IPS DF 4.7 (cell line): Measurements from ENCODE around the gene SLC29A4.
"Not testable (repeated sequence)": the region's sequence is repeated elsewhere in the genome, so short reads cannot be mapped to it uniquely, and the experiment has no call there.

Experiments used
- DNase-seq: peaks from one replicate; pipeline ENCODE4 v3.0.0-alpha.2; 2013; ENCODE audit warnings: low spot score; ENCODE audit errors: extremely low read depth

SLC29A4 gene

DNA sequence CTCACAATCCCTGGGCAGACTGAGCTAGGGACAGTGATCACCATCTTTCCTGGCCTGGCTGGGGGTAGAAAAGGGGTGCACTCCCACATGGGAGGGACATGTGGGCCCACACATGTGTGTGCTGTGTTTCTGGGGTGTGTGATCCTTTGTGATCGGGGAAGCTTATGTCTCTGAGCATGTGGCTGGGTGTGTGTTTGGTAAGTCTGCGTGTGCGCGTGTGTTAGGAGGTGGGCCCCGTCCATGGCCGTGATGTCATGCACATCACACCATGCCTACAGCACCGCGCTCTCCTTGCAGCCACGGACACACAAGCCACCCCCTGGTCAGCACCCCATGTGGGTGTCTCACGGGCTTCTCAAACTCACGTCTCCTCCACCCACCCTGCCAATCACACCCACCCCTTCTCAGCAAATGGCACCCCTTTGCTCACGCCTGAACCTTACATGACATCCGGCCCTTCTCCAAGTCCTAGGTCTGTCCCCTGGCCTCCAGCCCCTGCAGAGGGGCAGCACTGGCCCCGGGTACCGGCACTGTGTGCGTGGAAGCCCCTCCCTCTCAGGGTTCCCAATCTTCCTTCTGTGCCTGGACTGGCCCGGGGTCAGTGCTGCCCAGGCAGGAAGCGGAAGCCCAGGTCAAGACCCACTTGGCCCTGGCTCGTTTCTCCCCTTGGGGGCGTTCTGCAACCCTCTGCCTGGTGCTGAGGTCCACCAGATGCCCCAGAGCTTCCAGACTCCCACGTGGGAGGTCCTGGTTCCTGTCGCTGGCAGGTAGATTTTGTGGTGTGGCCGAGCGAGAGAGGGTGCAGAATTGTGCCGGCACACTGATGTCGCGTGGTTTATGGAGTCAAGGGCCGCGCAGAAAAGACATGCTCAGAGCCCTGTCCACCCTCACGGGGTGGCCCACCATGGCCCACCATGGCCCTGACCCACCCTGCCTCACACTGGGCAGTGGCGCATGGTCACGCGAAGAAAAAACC lies 12.6 kb downstream of the SLC29A4 start:
- DNase-seq, result no peak

DNA sequence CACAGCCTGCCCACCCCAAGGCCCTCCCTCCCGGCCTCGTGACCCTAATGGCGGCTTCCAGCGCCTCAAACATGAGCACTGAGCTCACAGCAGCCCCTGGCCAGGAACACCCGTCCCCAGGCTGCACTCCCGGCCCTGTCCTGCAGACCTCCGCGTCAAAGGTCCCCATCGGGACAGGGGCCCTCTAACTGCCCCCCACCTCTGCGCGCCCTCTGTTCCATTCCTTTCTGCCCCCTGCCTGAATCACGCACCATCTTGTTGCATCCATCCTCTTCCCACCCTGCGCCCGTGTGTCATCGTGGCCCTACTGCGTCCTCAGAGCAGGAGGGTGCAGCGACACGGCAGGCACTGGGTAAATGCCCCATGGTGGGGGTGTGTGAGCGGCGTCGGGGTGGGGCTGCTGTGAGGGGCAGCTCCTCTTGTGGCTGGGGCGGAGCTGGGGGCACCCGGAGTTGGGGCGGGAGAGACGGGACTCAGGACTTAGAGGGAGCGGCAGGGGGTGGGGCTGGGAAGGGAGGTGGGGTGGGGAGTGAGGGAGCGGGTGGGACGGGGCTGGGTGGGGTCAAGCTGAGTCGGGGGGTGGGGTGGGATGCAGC lies 13.4 kb downstream of the SLC29A4 start:
- no peak for DNase-seq

DNA sequence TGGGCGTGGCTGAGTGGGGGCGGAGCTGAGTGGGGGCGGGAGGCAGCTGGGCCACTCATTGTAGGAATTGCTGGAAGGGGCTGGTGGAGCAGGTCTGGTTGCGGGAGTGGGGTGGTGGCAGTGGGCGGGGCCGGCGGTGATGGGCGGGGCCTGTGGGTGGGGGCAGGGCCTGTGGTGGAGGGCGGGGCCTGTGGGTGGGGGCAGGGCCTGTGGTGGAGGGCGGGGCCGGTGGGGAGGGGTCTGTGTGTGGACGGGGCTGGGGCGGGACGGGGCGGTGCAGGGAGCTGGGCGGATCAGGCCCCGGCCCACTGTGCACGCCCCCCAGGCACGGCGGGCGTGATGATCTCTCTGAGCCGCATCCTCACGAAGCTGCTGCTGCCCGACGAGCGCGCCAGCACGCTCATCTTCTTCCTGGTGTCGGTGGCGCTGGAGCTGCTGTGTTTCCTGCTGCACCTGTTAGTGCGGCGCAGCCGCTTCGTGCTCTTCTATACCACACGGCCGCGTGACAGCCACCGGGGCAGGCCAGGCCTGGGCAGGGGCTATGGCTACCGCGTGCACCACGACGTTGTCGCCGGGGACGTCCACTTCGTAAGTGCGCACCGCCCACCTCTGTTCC lies 14.0 kb downstream of the SLC29A4 start:
- no peak for DNase-seq

DNA sequence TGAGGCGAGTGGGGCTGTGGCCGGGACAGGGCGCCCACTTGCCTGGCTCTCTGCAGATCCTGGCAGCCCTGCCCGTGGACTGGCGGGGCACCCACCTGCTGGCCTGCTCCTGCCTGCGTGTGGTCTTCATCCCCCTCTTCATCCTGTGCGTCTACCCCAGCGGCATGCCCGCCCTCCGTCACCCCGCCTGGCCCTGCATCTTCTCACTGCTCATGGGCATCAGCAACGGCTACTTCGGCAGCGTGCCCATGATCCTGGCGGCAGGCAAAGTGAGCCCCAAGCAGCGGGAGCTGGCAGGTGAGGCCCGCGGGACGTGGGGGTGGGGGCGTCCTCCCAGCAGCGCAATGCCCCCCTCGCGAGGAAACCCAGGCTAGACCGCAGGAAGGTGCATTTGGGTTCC lies 17.6 kb downstream of the SLC29A4 start:
- DNase-seq, result no peak

DNA sequence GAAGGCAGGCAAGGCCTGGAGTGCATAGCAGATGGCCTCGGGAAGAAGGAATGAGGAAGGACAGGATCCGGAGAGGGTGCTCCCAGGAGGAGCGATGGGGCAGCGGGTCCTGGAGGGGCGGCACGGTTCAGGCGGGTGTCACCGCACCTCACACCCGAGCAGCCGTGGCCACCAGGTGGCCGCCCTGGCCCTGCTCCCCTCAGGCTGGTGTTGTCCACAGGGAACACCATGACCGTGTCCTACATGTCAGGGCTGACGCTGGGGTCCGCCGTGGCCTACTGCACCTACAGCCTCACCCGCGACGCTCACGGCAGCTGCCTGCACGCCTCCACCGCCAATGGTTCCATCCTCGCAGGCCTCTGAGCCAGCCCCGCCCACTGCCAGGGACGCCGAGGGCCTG lies 19.8 kb downstream of the SLC29A4 start:
- DNase-seq, result no peak

DNA sequence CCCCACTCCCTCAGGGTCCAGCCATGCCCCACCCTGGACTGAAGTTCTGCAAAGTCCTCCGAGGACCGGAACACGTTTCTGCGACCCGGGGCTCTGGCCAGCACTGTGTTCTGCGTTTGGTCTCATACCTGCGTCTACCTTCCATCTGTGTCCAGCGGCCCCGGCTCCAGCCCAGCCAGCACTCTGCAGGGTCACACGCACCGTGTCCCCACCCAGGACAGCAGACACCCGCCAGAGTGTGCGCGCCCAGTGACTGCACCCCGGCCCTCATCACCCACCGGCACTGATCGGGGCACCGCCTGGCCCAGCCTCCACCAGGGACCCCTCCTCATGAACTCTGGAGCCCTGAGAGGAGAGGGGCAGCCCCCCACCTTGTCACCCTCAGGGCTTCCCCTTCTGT lies 20.3 kb downstream of the SLC29A4 start:
- DNase-seq, result no peak

DNA sequence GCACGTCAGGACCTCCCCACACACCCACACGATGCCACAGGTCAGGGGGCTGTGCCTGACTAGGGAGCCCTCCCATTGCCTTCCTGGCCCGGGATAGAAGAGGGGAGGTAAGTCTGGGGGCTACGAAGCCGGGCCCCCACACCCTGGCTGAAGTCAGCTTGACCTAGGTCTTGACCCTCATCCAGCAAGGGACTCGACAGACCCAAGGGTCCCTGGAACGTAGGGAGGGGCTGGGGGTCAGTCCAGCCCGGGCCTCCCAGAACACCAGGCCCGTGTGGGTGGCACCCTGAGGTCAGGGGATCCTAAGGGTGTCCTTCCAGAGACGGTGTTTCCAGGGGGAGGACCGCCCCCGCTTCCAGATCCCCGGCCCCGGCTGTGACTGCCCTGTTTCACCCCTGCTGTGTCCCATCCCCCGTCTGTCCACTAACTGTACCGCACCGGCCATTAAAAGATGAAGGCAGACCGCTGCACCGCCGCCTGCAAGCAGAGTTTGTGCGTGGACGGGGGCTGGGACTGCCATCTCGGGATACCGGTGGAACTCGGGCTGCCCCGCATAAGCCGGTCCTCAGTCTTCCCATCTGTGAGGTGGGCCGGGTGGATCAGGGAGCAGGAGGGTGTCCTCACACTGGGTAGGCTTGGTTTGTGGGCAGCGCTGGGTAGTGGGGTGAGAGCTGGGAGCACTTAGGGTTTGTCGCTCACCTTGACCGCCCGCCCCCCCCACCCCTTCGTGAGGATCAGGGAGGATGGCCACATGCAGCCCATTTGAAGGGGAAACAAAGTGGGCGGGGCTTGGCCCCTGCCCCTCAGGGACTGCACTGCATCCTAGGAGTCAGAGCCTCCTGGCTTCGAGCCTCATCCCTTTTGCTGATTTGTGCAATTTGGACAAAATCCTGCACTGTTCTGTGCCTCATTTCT lies 21.1 kb downstream of the SLC29A4 start:
- no peak for DNase-seq

DNA sequence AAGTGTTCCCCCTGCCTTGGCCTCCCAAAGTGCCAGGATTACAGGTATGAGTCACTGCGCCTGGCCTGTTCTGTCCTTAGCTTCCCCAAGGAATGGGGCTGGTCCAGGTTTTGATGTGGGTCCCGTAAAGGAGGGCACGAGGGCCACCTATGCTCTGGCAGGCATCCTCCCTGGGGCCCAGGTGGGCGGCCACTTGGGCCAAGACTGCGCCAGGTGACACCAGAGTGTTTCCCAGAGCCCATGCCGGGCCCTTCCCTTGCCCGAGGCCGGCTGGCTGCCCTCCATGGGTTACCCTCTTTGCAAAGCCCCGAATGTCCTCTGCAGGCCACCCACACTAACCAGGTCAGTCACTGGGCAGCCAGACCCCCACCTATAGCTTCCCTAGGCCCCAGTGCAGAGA lies 22.3 kb downstream of the SLC29A4 start:
- DNase-seq, result not testable (repeated sequence)

DNA sequence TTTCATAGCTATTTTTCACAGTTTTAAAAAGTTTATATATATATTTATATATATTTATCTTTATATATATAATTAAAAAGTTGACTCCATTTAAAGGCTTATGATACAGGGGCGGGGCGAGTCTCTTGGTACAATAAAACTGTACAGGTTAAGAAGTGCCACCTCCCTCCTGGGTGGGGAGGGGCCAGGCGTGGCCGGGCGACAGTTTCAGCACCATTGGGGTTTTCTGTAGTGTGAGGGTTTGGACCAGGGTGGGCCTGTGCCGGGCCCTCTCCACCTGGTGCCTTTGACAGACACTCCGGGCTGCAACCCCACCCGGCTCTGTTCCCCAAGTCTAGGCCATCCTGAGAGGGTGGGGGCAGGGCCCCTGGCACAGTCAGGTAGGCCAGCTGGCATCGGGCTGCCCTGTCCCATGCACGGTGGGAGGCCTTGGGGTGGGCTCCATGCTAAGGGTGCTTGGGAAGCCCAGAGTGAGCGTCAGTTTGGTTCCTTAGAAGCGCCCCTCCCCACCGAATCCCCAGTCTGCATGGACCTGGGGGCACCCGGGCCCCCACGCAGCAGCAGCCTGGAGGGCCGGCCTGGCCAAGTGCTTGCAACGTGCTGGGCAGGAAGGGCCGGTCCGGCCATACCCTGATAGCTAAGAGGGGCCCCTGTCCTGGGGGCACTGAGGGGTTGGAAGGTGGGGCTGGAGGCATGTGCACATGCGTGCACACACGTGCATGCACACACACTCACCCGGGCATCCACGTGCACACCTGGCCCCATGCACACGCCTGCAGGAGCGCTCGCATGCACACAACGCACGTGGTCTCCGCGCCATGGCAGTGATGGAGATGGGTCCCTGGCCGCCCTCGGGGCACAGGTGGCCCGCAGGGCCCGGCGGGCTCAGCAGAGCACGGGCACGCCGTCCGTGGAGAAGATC lies 24.7 kb downstream of the SLC29A4 start:
- DNase-seq, result not testable (repeated sequence)

DNA sequence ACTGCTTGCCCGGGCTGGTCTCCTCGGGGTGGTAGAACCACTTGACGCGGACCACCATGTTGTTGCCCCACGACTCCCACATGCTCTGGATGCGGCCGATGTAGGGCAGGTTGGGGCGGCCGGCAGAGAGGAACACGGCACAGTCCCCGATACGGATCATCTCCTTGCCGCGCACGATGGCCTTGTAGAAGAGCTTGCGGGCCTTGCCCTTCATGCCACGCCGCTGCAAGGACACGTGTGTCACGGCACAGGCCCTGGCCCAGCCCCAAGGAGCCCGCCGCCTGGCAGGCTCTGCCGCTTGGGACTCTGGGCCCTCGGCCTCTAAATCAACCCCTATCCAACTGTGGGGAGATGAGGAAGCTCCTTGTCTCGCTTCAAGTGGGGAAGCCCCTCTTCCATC lies 26.4 kb downstream of the SLC29A4 start:
- no peak for DNase-seq

DNA sequence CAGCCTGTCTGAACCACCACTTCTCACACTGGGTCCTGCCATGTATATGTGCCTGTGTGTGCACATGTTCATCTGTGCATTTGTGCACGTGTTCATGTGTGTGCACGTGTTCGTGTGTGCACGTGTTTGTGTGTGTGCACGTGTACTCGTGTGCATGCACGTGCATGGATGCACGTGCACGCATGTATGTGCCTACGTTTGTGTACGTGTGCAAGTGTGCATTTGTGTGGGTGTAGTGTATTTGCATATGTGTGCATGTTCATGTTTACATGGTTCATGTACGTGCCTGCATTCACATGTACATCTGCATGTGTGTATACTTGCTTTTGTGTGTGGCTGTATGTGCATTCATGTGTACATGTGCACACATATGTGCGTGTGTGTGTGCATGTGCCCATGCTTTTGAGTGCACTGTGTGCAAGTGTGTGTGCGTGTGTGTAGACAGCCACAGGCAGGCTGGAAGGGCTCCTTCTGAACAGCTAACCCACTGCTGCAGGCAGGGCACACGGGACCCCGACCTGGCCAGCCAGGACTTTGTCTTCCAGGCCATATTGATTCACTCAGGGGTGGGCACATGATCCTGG lies 28.2 kb downstream of the SLC29A4 start:
- DNase-seq, result no peak

DNA sequence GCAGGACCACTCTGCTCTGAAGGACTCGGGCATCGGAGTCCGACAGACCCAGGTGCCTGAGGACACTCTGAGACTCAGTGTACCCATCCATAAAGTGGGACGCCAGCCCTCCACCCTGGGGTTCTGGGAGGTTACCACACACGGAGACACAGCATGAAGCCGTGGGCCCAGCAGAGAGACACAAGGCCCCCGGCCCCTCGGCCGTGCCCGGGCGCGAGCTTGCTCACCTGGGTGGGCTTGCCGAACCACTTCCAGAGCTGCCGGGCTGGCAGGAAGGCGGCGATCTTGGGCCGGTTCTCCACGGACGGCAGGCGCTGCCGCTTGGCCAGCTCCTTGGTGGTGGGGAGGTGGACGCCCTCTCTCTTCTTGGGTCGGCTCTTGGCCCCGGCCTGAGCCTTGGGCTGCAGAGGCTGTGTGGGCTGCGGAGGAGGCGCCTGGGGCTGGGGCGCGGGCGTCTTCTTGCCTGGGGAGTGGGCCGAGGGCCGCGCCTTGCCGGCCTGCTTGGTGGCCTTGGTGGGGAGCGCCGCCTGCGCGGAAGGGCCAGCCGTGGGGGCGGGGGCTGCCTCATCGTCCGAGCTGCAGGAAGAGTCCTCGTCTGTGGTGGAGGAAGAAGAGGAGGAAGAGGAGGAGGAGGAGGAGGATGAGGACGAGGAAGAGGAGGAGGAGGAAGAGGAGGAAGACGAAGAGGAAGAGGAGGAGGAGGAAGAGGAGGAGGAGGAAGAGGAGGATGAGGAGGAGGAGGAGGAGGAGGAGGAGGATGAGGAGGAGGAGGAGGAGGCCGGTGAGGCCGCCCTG lies 29.7 kb downstream of the SLC29A4 start:
- DNase-seq, result not testable (repeated sequence)

DNA sequence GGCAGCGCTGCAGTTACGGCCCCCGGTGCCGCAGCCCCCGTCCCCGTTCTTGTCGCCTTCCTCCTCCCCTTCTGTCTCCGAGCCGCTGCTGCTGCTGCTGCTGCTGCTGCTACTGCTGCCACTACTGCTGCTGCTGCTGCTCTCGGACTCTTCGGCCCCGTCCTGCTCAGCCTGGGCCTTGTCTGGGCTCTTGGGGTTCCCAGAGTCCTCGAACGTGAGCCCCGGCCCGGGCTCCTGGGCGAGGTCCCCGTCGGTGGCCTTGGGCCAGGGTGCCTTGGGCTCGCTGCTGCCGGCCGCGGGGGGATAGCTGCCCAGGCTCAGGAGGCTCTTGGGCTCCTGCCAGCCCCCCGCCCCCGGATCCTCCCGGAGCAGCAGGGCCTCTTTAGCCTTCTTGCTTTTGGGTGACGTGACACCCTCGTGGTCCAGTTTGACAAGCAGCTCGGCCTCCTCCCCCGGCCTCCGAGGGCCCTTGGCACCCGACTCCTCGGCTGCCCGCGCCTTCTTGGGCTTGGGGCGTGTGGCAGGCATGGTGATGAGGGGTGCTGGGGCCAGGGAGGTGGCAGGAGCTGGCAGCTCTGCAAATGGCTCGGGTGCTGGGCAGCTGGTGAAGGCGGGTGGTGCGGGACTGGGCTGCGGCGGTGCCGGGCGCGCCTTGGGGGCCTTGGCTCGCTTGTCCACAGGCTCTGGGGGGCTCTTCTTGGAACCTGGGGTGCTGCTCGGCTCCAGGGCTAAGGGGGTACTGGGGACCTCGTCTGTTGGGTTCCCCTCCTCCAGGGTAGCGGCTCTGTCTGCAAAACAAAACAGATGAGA lies 30.5 kb downstream of the SLC29A4 start:
- not testable (repeated sequence) for DNase-seq

DNA sequence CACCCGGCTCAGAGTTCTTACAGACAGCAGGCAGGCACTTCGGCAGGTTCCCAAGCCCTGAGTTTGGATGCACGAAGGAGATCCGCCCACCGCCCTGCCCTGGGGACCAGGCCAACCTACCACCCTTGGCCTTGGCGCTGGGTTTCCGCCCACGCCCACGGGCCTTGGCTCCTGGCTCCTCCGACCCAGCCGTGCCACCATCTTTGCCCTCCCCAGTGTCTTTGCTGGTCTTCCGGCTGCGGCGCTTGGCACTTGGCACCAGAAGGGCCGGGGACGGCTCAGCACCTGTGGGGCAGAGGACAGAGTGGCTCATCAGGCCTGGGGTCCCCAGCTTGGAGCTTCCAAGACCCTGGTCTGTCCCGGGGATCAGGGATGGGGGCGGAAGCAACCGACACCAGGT lies 32.1 kb downstream of the SLC29A4 start:
- no peak for DNase-seq

DNA sequence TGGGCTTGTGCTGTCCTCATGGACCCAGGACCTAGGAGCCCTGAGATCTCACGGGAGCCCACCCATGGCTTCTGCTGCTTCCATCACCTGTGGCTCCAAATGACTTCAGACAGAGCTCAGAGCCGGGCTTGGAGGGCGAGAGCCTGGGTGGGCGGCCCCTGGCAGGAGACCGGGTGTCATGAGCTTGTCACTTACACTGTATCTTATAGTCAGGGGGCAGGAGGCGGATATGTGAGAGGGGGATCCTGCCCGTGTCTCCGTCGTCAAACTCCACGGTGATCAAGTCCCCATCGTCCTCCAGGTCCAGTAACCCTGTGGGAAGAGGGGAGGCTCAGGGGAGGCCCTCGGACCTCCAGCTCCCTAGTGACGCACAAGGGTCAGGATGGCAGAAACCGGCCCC lies 33.0 kb downstream of the SLC29A4 start:
- DNase-seq, result no peak

DNA sequence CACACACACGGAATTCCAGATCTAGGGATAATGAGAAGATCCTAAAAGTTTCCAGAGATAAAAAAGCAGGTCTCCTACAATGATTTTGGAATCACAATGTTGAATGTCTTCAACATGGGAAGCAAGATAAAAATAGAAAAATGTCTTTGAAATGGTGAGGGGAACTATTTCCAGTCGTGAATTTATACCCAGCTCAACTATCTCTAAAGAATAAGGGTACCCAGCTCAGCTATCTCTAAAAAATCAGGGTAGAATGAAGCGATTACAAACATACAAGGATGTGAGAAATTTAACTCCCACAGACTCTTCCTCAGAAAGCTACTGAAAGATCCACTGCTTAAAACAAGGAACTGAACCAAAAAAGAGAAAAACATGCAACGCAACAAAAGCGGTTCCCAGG lies 35.9 kb downstream of the SLC29A4 start:
- DNase-seq, result not testable (repeated sequence)

DNA sequence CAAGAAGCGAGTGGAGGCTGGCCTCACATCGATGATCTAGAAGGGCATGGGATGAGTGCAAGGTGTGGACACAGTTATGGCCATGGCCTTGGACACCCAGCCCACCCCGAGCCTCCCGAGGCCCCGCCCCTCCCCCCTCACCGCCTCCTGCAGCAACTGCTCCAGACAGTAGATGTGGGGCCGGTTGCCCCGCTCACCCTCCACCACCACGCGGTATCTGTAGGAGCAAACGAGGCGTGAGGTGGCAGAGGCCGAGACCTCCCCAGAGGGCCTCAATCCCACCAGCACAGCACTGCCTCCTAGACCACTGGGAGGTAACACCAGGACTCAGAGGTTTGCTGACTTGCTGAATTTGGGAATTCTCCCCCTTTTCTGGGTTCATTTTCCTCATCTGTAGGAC lies 37.6 kb downstream of the SLC29A4 start:
- DNase-seq, result no peak

DNA sequence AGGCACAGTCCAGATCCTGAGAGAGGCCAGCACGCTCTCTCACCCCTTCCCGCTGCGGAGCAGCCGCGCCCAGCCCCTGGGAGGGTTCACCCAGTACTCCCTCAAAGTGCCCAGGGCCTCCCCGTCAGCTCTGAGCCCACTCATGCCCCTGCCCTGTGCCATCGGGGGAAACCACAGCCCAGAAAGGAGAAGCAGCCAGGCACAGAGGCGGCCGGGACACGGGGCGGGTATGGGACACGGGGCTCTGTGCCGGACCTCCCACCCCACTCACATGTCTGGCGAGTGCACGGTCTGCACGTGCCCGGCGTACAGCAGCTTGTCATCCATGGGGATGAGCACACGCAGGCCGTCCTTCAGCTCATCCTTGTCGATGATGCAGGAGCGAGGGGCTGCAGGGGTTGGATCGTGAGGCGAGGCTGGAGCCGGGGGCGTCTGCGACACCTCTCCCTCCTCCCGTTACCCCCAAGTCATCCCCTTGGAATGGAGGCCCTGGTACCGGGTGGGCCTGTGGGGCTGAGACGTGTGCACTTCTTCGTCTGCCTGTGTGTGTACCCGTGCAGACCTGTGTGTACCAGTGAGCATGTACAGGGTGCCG lies 38.2 kb downstream of the SLC29A4 start:
- no peak for DNase-seq
